SH-SY5Y (cell line): ENCODE results near the gene P2RX7.

ENCODE experiments used
- GATA2 ChIP-seq: IDR thresholded peaks from 2 replicates; pipeline ENCODE4 v1.6.1; 2011; ENCODE audit warnings: mild to moderate bottlenecking, low read depth, low read length
- GATA3 ChIP-seq: IDR thresholded peaks from 2 replicates; pipeline ENCODE4 v1.6.1; 2011; ENCODE audit warnings: low read depth, mild to moderate bottlenecking, low read length, moderate library complexity

DNA sequence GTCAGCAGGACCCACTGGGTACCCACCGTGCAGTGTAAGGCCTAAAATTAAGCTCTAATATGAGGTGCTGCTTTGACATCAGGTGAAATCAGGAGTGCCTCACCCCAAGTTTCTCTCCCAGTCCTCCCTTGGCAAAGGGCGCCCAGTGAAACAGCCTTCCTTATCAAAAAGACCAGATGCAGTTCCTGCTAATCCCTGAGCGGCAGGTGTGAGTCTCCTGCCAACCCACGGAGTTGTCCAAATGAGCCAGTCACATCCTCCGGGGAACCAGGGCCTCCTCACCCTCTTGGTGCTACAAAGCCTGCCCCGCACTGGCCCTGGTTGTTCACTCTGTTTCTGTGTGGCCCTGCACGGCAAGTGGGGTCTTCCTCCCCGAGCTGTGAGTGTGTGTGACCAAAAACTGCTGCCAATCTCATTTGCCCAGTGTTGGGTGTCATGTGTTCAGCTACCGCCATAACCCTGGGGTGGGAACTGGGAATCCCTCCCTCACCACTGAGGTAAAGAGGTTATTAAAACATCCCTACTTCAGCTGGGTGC, 57.0 kb downstream of the P2RX7 start:
- TF ChIP-seq GATA2 (no peak), GATA3 (no peak)
